ENCODE results near the gene PEX16. TPM values are rescaled to one million over a fixed set of nuclear protein-coding genes. Genes with fewer than 3 reads are reported as not detected.

The PEX16 gene
- total RNA-seq, 1 donor from 2014 or later: 16.3 TPM

GRCh38 chr11:45931739-45932138 lies 14.1 kb upstream of the PEX16 start:
- DNase-seq (ENCODE audit: low read depth): no peak

GRCh38 chr11:45930951-45931570 lies 13.4 kb upstream of the PEX16 start:
- no peak for DNase-seq (ENCODE audit: low read depth)

GRCh38 chr11:45930031-45930794 lies 12.5 kb upstream of the PEX16 start:
- DNase-seq (ENCODE audit: low read depth): no peak

GRCh38 chr11:45929486-45930030 lies 11.9 kb upstream of the PEX16 start:
- DNase-seq (ENCODE audit: low read depth): no peak

- DNase-seq (ENCODE audit: low read depth): no peak
Measured at GRCh38 chr11:45928535-45929215, 11.0 kb upstream of the PEX16 start.

- no peak for DNase-seq (ENCODE audit: low read depth)
Measured at GRCh38 chr11:45927684-45928413, 10.2 kb upstream of the PEX16 start.

GRCh38 chr11:45927332-45927683 lies 9.6 kb upstream of the PEX16 start:
- no peak for DNase-seq (ENCODE audit: low read depth)

- DNase-seq (ENCODE audit: low read depth): no peak
Measured at GRCh38 chr11:45926536-45927331, 9.1 kb upstream of the PEX16 start.

GRCh38 chr11:45926001-45926401 lies 8.3 kb upstream of the PEX16 start:
- no peak for DNase-seq (ENCODE audit: low read depth)

- DNase-seq (ENCODE audit: low read depth): no peak
Measured at GRCh38 chr11:45925550-45925949, 7.9 kb upstream of the PEX16 start.

GRCh38 chr11:45924927-45925326 lies 7.2 kb upstream of the PEX16 start:
- DNase-seq (ENCODE audit: low read depth): no peak

- no peak for DNase-seq (ENCODE audit: low read depth)
Measured at GRCh38 chr11:45924036-45924915, 6.6 kb upstream of the PEX16 start.

GRCh38 chr11:45922425-45923082 lies 4.9 kb upstream of the PEX16 start, which contains the start of gene LARGE2:
TSS of gene LARGE2 (plus strand) at chr11:45922656. CDS start at chr11:45922883, 227 bp downstream.
- no peak for DNase-seq (ENCODE audit: low read depth)

GRCh38 chr11:45921561-45922424 lies 4.1 kb upstream of the PEX16 start:
- DNase-seq (ENCODE audit: low read depth): no peak

GRCh38 chr11:45920531-45921477 lies 3.1 kb upstream of the PEX16 start:
- no peak for DNase-seq (ENCODE audit: low read depth)

- DNase-seq (ENCODE audit: low read depth): no peak
Measured at GRCh38 chr11:45919806-45920530, 2.3 kb upstream of the PEX16 start.
